ENCODE results near the gene CEP162. TPM values are rescaled to one million over a fixed set of nuclear protein-coding genes. Genes with fewer than 3 reads are reported as not detected.
A peak's percentile ranks its signal among the peaks of the same experiment; 100 is the strongest.
"Not testable (repeated sequence)": the region's sequence is repeated elsewhere in the genome, so short reads cannot be mapped to it uniquely, and the experiment has no call there.

Gene CEP162
- total RNA-seq, 1 experiment from 2014 or later = 7.3 TPM

DNA sequence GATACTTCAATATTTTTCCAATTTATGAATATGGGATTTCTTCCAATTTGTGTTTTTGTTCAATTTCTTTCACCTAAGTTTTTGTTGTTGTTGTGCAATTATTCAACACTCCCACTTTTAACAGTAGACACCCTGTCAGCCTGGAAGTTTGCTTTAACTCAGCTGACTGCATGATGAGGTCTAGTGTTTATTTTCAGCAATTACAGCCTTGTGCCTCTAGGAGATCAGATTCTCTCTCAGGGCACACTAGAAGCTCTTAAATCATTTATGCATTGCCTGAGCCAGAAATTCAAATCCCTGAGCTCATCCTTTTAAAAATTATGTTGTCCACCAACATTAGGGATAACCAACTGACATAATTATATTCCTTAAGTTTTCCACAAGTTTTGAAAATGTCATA is 108.2 kb downstream of the CEP162 start:
- Mint-ChIP-seq H3K4me1 (ENCODE audit: low read depth, unreplicated experiment) (no peaks in the 10 kb centered on the region), H3K27me3 (ENCODE audit: insufficient read depth, unreplicated experiment) (no peaks in the 10 kb centered on the region), H3K36me3 (ENCODE audit: insufficient read depth, unreplicated experiment) (peaks cover 9% of the 10 kb centered on the region), H3K9me3 (ENCODE audit: unreplicated experiment) (peaks cover 15% of the 10 kb centered on the region), H3K27ac (ENCODE audit: unreplicated experiment) (no peak overlapping the region), H3K4me3 (ENCODE audit: unreplicated experiment) (no peak overlapping the region)
- Histone ChIP-seq H3K36me3 (ENCODE audit: control insufficient read depth, insufficient read depth, low read length) (no peaks in the 10 kb centered on the region), H3K27me3 (replicated peaks; ENCODE audit: control insufficient read depth, insufficient read depth, low read length) (no peaks in the 10 kb centered on the region), H3K9me3 (no peaks in the 10 kb centered on the region), H3K4me1 (no peaks in the 10 kb centered on the region), H3K4me3 (ENCODE audit: low read depth, low read length) (no peak overlapping the region)
- POLR2A ChIA-PET = no interaction called here
- no peak for DNase-seq
- intact Hi-C loops (cut with micrococcal nuclease; ENCODE audit: unreplicated experiment) = no loop called here
- CTCF ChIA-PET = no interaction called here
- TF ChIP-seq, protein P1, sequence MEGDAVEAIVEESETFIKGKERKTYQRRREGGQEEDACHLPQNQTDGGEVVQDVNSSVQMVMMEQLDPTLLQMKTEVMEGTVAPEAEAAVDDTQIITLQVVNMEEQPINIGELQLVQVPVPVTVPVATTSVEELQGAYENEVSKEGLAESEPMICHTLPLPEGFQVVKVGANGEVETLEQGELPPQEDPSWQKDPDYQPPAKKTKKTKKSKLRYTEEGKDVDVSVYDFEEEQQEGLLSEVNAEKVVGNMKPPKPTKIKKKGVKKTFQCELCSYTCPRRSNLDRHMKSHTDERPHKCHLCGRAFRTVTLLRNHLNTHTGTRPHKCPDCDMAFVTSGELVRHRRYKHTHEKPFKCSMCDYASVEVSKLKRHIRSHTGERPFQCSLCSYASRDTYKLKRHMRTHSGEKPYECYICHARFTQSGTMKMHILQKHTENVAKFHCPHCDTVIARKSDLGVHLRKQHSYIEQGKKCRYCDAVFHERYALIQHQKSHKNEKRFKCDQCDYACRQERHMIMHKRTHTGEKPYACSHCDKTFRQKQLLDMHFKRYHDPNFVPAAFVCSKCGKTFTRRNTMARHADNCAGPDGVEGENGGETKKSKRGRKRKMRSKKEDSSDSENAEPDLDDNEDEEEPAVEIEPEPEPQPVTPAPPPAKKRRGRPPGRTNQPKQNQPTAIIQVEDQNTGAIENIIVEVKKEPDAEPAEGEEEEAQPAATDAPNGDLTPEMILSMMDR (IDR thresholded peaks at IDR 0.05; ENCODE audit: insufficient read depth in 1 of 2, low read depth in 1 of 2, low read length in 1 of 2, severe bottlenecking in 1 of 2, unreplicated experiment in 1 of 2) = peak in 1 of 2 experiments; percentile 17
- no TSS peak for BruUV-seq (replicated peaks)

DNA sequence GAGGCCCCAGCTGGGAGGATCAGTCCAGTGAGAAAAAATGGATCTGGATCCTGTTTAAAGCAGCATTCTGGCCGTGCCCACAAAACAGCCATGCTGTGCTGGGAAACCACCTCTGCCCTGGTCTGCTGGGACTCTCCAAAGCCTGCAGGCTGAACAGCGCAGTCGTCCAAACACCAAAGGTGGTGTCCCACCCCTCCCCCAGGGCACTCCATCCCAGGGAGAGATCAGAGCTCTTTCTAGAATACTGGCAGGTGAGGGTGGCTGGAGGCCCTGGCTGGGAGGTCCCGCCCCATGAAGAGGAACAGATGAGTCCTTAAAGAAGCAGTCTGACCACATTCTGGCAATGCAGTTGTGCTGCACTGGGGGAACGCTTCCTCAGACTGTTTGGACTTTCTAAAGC is 109.3 kb downstream of the CEP162 start:
- Histone ChIP-seq H3K9me3 (no peaks in the 10 kb centered on the region), H3K27me3 (replicated peaks; ENCODE audit: control insufficient read depth, insufficient read depth, low read length) (no peaks in the 10 kb centered on the region), H3K4me3 (ENCODE audit: low read depth, low read length) (no peak overlapping the region), H3K4me1 (no peaks in the 10 kb centered on the region), H3K36me3 (ENCODE audit: control insufficient read depth, insufficient read depth, low read length) (no peaks in the 10 kb centered on the region)
- Mint-ChIP-seq H3K36me3 (ENCODE audit: insufficient read depth, unreplicated experiment) (peaks cover 9% of the 10 kb centered on the region), H3K27me3 (ENCODE audit: insufficient read depth, unreplicated experiment) (no peaks in the 10 kb centered on the region), H3K4me3 (ENCODE audit: unreplicated experiment) (no peak overlapping the region), H3K4me1 (ENCODE audit: low read depth, unreplicated experiment) (no peaks in the 10 kb centered on the region), H3K9me3 (ENCODE audit: unreplicated experiment) (peaks cover 15% of the 10 kb centered on the region), H3K27ac (ENCODE audit: unreplicated experiment) (no peak overlapping the region)
- intact Hi-C loops (cut with micrococcal nuclease; ENCODE audit: unreplicated experiment) = no loop called here
- BruUV-seq (replicated peaks) = no TSS peak
- TF ChIP-seq, protein P1 (IDR thresholded peaks at IDR 0.05; ENCODE audit: insufficient read depth in 1 of 2, low read depth in 1 of 2, low read length in 1 of 2, severe bottlenecking in 1 of 2, unreplicated experiment in 1 of 2) = no peak
- POLR2A ChIA-PET = no interaction called here
- DNase-seq = peak; percentile 14 to 47
- CTCF ChIA-PET = no interaction called here

DNA sequence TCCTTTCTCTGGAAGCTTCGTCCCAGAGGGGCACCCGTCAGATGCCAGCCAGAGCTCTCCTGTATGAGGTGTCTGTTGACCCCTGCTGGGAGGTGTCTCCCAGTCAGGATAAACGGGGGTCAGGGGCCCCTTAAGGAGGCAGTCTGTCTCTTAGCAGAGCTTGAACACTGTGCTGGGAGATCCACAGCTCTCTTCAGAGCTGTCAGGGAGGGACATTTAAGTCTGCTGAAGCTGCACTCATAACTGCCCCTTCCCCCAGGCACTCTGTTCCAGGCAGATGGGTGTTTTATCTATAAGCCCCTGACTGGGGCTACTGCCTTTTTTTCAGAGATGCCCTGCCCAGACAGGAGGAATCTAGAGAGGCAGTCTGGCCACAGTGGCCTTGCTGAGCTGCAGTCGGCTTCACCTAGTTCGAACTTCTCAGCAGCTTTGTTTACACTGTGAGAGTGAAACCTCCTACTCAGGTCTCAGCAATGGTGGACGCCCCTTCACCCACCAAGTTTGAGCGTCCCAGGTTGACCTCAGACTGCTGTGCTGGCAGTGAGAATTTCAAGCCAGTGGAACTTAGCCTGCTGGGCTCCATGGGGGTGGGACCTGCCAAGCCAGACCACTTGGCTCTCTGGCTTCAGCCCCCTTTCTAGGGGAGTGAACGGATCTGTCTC is 112.4 kb downstream of the CEP162 start:
- H3K4me1 ChIP-seq; CTCF ChIA-PET; H3K27ac Mint-ChIP-seq (ENCODE audit: unreplicated experiment); H3K4me1 Mint-ChIP-seq (ENCODE audit: low read depth, unreplicated experiment); H3K27me3 ChIP-seq (replicated peaks; ENCODE audit: control insufficient read depth, insufficient read depth, low read length); H3K4me3 ChIP-seq (ENCODE audit: low read depth, low read length); H3K27me3 Mint-ChIP-seq (ENCODE audit: insufficient read depth, unreplicated experiment); BruUV-seq (replicated peaks); H3K36me3 ChIP-seq (ENCODE audit: control insufficient read depth, insufficient read depth, low read length); H3K9me3 ChIP-seq; POLR2A ChIA-PET; intact Hi-C loops (cut with micrococcal nuclease; ENCODE audit: unreplicated experiment); H3K36me3 Mint-ChIP-seq (ENCODE audit: insufficient read depth, unreplicated experiment); DNase-seq; H3K4me3 Mint-ChIP-seq (ENCODE audit: unreplicated experiment): not testable (repeated sequence)
- H3K9me3 Mint-ChIP-seq (ENCODE audit: unreplicated experiment) = peaks cover 15% of the 10 kb centered on the region

DNA sequence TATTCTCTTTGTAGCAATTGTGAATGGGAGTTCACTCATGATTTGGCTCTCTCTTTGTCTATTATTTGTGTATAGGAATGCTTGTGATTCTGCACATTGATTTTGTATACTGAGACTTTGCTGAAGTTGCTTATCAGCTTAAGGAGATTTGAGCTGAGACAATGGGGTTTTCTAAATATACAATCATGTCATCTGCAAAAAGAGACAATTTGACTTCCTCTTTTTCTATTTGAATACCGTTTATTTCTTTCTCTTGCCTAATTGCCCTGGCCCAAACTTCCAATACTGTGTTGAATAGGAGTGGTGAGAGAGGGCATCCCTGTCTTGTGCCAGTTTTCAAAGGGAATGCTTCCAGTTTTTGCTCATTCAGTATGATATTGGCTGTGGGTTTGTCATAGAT is 116.1 kb downstream of the CEP162 start:
- H3K9me3 ChIP-seq; BruUV-seq (replicated peaks); H3K4me3 ChIP-seq (ENCODE audit: low read depth, low read length); H3K9me3 Mint-ChIP-seq (ENCODE audit: unreplicated experiment); POLR2A ChIA-PET; DNase-seq; H3K4me1 ChIP-seq; H3K27ac Mint-ChIP-seq (ENCODE audit: unreplicated experiment); H3K27me3 Mint-ChIP-seq (ENCODE audit: insufficient read depth, unreplicated experiment); H3K4me3 Mint-ChIP-seq (ENCODE audit: unreplicated experiment); CTCF ChIA-PET; H3K4me1 Mint-ChIP-seq (ENCODE audit: low read depth, unreplicated experiment); H3K36me3 ChIP-seq (ENCODE audit: control insufficient read depth, insufficient read depth, low read length); intact Hi-C loops (cut with micrococcal nuclease; ENCODE audit: unreplicated experiment); H3K36me3 Mint-ChIP-seq (ENCODE audit: insufficient read depth, unreplicated experiment); H3K27me3 ChIP-seq (replicated peaks; ENCODE audit: control insufficient read depth, insufficient read depth, low read length): not testable (repeated sequence)

All from Caco-2 (cell line).